ENCODE measurements around the gene CRYBG2. TPM values are rescaled to one million over a fixed set of nuclear protein-coding genes. Genes with fewer than 3 reads are reported as not detected.

CRYBG2 gene
- total RNA-seq, 1 donor: not detected

- TF ChIP-seq CTCF (IDR thresholded peaks at IDR 0.05; ENCODE audit: insufficient read depth, low read depth, low read length): no peak
- no peak for DNase-seq (ENCODE audit: low read depth)
- H3K4me3 ChIP-seq (ENCODE audit: low read depth, low read length): no peak overlapping the region
These were observed 25.3 kb downstream of the CRYBG2 start for GRCh38 chr1:26328597-26328996.

GRCh38 chr1:26327956-26328362 is 26.0 kb downstream of the CRYBG2 start:
- H3K4me3 ChIP-seq (ENCODE audit: low read depth, low read length): no peak overlapping the region
- TF ChIP-seq CTCF (IDR thresholded peaks at IDR 0.05; ENCODE audit: insufficient read depth, low read depth, low read length): no peak
- DNase-seq (ENCODE audit: low read depth): no peak

- no peak for DNase-seq (ENCODE audit: low read depth)
- H3K4me3 ChIP-seq (ENCODE audit: low read depth, low read length): no peak overlapping the region
- TF ChIP-seq CTCF (IDR thresholded peaks at IDR 0.05; ENCODE audit: insufficient read depth, low read depth, low read length): no peak
These were observed 29.4 kb downstream of the CRYBG2 start for GRCh38 chr1:26324550-26324949.

- H3K4me3 ChIP-seq (ENCODE audit: low read depth, low read length): no peak overlapping the region
- no peak for DNase-seq (ENCODE audit: low read depth)
- TF ChIP-seq CTCF (IDR thresholded peaks at IDR 0.05; ENCODE audit: insufficient read depth, low read depth, low read length): no peak
These were observed 30.5 kb downstream of the CRYBG2 start for GRCh38 chr1:26323382-26323781.

- no peak for TF ChIP-seq CTCF (IDR thresholded peaks at IDR 0.05; ENCODE audit: insufficient read depth, low read depth, low read length)
- no peak overlapping the region for H3K4me3 ChIP-seq (ENCODE audit: low read depth, low read length)
- DNase-seq (ENCODE audit: low read depth): no peak
These were observed 31.9 kb downstream of the CRYBG2 start for GRCh38 chr1:26322042-26322331.

DNA sequence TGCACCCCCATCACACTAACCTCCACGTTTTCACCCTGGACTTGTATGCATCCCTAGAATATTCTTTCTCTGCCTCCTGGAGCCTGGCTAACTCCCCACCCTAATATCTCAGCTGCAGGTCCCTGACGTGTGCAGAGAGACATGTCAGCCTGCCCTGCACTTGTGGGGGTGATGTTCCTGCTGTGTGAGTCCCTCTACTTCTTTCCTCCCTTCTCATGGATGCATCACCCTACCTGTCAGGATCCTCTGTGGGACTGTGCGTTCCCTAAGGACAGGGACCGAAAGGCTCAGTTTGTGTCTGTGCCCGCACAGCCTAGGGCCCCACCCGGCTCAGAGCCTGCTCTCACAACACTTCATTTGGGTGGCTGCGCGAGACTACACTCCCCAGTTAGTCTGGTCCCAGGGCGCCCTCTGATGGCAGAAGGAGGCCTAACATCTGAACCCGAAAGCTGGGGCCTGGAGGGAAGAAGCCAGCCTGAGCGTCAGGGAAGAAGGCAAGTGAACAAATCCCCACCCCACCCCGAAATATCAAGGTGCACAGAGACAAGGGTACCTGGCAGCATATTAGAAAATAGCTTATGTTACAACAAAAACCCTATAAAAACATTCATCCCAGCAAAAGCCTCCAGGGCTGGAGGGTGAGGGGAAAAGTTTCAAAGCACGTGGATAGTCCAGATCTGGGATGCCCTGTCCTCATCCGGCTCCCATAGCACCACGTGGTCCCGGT is 32.5 kb downstream of the CRYBG2 start:
- TF ChIP-seq CTCF (IDR thresholded peaks at IDR 0.05; ENCODE audit: insufficient read depth, low read depth, low read length): peak; percentile 81
- peak; percentile 85 for DNase-seq (ENCODE audit: low read depth)
- no peak overlapping the region for H3K4me3 ChIP-seq (ENCODE audit: low read depth, low read length)

GRCh38 chr1:26320896-26321295 is 33.0 kb downstream of the CRYBG2 start:
- no peak for TF ChIP-seq CTCF (IDR thresholded peaks at IDR 0.05; ENCODE audit: insufficient read depth, low read depth, low read length)
- no peak for DNase-seq (ENCODE audit: low read depth)
- no peak overlapping the region for H3K4me3 ChIP-seq (ENCODE audit: low read depth, low read length)
